ENCODE data around the gene SBK1.

DNA sequence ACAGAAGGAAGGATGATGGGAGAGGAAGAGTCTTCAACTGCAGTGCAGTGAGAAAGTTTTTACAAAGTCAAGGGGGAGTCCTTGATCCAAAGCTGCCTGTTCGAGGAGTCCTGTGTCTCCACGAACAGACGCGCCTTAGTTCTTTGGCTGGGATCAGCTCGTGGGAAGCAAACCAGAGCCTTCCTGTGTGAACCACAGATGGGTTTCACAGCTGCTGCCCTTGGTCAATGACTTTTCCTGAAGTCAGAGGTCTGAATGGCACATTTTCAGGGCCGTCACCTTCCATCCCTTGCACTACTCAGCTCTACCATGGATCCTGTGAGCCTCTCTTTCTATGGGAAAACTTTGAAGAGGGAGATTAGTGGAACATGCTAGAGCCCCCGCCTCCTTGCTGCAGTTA, 4.2 kb upstream of the SBK1 start:
- TF ChIP-seq, protein P1, sequence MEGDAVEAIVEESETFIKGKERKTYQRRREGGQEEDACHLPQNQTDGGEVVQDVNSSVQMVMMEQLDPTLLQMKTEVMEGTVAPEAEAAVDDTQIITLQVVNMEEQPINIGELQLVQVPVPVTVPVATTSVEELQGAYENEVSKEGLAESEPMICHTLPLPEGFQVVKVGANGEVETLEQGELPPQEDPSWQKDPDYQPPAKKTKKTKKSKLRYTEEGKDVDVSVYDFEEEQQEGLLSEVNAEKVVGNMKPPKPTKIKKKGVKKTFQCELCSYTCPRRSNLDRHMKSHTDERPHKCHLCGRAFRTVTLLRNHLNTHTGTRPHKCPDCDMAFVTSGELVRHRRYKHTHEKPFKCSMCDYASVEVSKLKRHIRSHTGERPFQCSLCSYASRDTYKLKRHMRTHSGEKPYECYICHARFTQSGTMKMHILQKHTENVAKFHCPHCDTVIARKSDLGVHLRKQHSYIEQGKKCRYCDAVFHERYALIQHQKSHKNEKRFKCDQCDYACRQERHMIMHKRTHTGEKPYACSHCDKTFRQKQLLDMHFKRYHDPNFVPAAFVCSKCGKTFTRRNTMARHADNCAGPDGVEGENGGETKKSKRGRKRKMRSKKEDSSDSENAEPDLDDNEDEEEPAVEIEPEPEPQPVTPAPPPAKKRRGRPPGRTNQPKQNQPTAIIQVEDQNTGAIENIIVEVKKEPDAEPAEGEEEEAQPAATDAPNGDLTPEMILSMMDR (IDR thresholded peaks at IDR 0.05; ENCODE audit: poor library complexity) = no peak
- no peak for TF ChIP-seq EZH2phosphoT487 (IDR thresholded peaks at IDR 0.05; ENCODE audit: low read depth, severe bottlenecking, unreplicated experiment)
